Ectodermal cell (in vitro differentiated cells): ENCODE measurements around the gene IGFN1.
A peak's percentile ranks its signal among the peaks of the same experiment; 100 is the strongest.
"Not testable (repeated sequence)": the region's sequence is repeated elsewhere in the genome, so short reads cannot be mapped to it uniquely, and the experiment has no call there.

Experiments used
- H3K27ac ChIP-seq: 2 replicates; pipeline ENCODE4 v1.7.0; 2013; ENCODE audit warnings: mild to moderate bottlenecking, low read depth, low read length; ENCODE audit not compliant: insufficient read depth, poor library complexity, severe bottlenecking
- H3K27me3 ChIP-seq: 2 replicates; pipeline ENCODE4 v1.7.0; 2013; ENCODE audit warnings: mild to moderate bottlenecking, low read length; ENCODE audit not compliant: insufficient read depth, control insufficient read depth, poor library complexity, severe bottlenecking
- H3K36me3 ChIP-seq: one replicate; pipeline ENCODE4 v1.7.0; 2013; ENCODE audit warnings: low read length; ENCODE audit not compliant: control insufficient read depth, insufficient read depth
- H3K4me1 ChIP-seq: one replicate; pipeline ENCODE4 v1.7.0; 2013; ENCODE audit warnings: low read length; ENCODE audit not compliant: control insufficient read depth, insufficient read depth
- H3K4me3 ChIP-seq: 2 replicates; pipeline ENCODE4 v1.7.0; 2013; ENCODE audit warnings: low read depth, low read length, control low read depth; ENCODE audit not compliant: insufficient read depth
- H3K9me3 ChIP-seq: 2 replicates; pipeline ENCODE4 v1.7.0; 2013; ENCODE audit warnings: mild to moderate bottlenecking, low read length, moderate library complexity; ENCODE audit not compliant: control insufficient read depth
- whole genome bisulfite sequencing, 2 experiments: methylation state at CpG; one replicate each; pipeline ENCODE4 v1.1.7; 2013; ENCODE audit warnings: missing lambda C conversion rate in 2 of 2; 5-methylcytosine and 5-hydroxymethylcytosine counted together

Gene IGFN1

GRCh38 chr1:201163036-201163435 is 27.6 kb upstream of the IGFN1 start:
- not testable (repeated sequence) for H3K9me3 ChIP-seq, H3K4me1 ChIP-seq, H3K4me3 ChIP-seq, H3K36me3 ChIP-seq, H3K27ac ChIP-seq, H3K27me3 ChIP-seq
- 90 to 92% methylated on average over 8 of the region's 8 CpGs for WGBS, 2 experiments

- Histone ChIP-seq H3K27me3 (no peaks in the 10 kb centered on the region), H3K4me3 (no peak overlapping the region), H3K27ac (no peak overlapping the region), H3K4me1 (no peaks in the 10 kb centered on the region), H3K36me3 (no peaks in the 10 kb centered on the region), H3K9me3 (no peaks in the 10 kb centered on the region)
- WGBS, 2 experiments: 74 to 86% methylated on average over 3 to 4 of the region's 4 CpGs
Measured at GRCh38 chr1:201163707-201164106, 26.9 kb upstream of the IGFN1 start.

GRCh38 chr1:201164645-201165044 is 26.0 kb upstream of the IGFN1 start:
- 88 to 89% methylated on average over 7 of the region's 7 CpGs for WGBS, 2 experiments
- Histone ChIP-seq H3K27ac (no peak overlapping the region), H3K4me3 (no peak overlapping the region), H3K36me3 (no peaks in the 10 kb centered on the region), H3K9me3 (no peaks in the 10 kb centered on the region), H3K4me1 (no peaks in the 10 kb centered on the region), H3K27me3 (peaks cover 4% of the 10 kb centered on the region)

GRCh38 chr1:201167041-201167991 is 23.3 kb upstream of the IGFN1 start:
- no peak overlapping the region for H3K27ac ChIP-seq
- WGBS, 2 experiments: 92 to 93% methylated on average over 12 to 13 of the region's 13 CpGs
- H3K9me3 ChIP-seq: no peaks in the 10 kb centered on the region
- peaks cover 18% of the 10 kb centered on the region for H3K27me3 ChIP-seq
- no peak overlapping the region for H3K4me3 ChIP-seq
- no peaks in the 10 kb centered on the region for H3K36me3 ChIP-seq
- no peaks in the 10 kb centered on the region for H3K4me1 ChIP-seq

GRCh38 chr1:201169203-201169602 is 21.4 kb upstream of the IGFN1 start:
- WGBS, 2 experiments: 93 to 100% methylated on average over 3 of the region's 3 CpGs
- H3K27me3 ChIP-seq: peaks cover 18% of the 10 kb centered on the region
- no peaks in the 10 kb centered on the region for H3K36me3 ChIP-seq
- no peak overlapping the region for H3K4me3 ChIP-seq
- no peaks in the 10 kb centered on the region for H3K9me3 ChIP-seq
- H3K27ac ChIP-seq: no peak overlapping the region
- H3K4me1 ChIP-seq: no peaks in the 10 kb centered on the region

GRCh38 chr1:201169971-201170532 is 20.6 kb upstream of the IGFN1 start:
- Histone ChIP-seq H3K27me3 (peaks cover 18% of the 10 kb centered on the region), H3K9me3 (no peaks in the 10 kb centered on the region), H3K27ac (peak overlapping the region; percentile 32), H3K4me1 (no peaks in the 10 kb centered on the region), H3K4me3 (no peak overlapping the region), H3K36me3 (no peaks in the 10 kb centered on the region)
- WGBS, 2 experiments: 89 to 91% methylated on average over 2 of the region's 2 CpGs

GRCh38 chr1:201170533-201171062 is 20.0 kb upstream of the IGFN1 start:
- no peaks in the 10 kb centered on the region for H3K9me3 ChIP-seq
- peaks cover 18% of the 10 kb centered on the region for H3K27me3 ChIP-seq
- no peaks in the 10 kb centered on the region for H3K36me3 ChIP-seq
- peak overlapping the region; percentile 60 for H3K4me3 ChIP-seq
- WGBS, 2 experiments: 11 to 12% methylated on average over 26 of the region's 26 CpGs
- H3K4me1 ChIP-seq: no peaks in the 10 kb centered on the region
- H3K27ac ChIP-seq: peak overlapping the region; percentile 39

- H3K36me3 ChIP-seq: no peaks in the 10 kb centered on the region
- no peaks in the 10 kb centered on the region for H3K4me1 ChIP-seq
- H3K27ac ChIP-seq: peak overlapping the region; percentile 39
- no peaks in the 10 kb centered on the region for H3K9me3 ChIP-seq
- 10 to 11% methylated on average over 48 of the region's 48 CpGs for WGBS, 2 experiments
- peak overlapping the region; percentile 60 for H3K4me3 ChIP-seq
- H3K27me3 ChIP-seq: peaks cover 18% of the 10 kb centered on the region
Measured at GRCh38 chr1:201171063-201172036, 19.3 kb upstream of the IGFN1 start.

- H3K27me3 ChIP-seq: peaks cover 18% of the 10 kb centered on the region
- no peaks in the 10 kb centered on the region for H3K4me1 ChIP-seq
- no peak overlapping the region for H3K4me3 ChIP-seq
- 88% methylated on average over 4 of the region's 4 CpGs for WGBS, 2 experiments
- H3K9me3 ChIP-seq: no peaks in the 10 kb centered on the region
- no peaks in the 10 kb centered on the region for H3K36me3 ChIP-seq
- no peak overlapping the region for H3K27ac ChIP-seq
Measured at GRCh38 chr1:201172326-201172725, 18.3 kb upstream of the IGFN1 start.
